ENCODE measurements around the gene ZNF559.

Gene ZNF559

GRCh38 chr19:9354651-9355050 is 30.7 kb downstream of the ZNF559 start:
- DNase-seq (ENCODE audit: low read depth), result no peak

GRCh38 chr19:9362905-9363304 is 38.9 kb downstream of the ZNF559 start, which contains the start of gene ZNF177:
Gene ZNF177, plus strand, starts transcription at chr19:9363013. Its CDS starts 15,299 bp downstream, at chr19:9378312.
- no peak for DNase-seq (ENCODE audit: low read depth)

GRCh38 chr19:9370738-9371619 is 47.0 kb downstream of the ZNF559 start:
- DNase-seq (ENCODE audit: low read depth), result no peak

GRCh38 chr19:9381361-9381785 is 57.4 kb downstream of the ZNF559 start:
- DNase-seq (ENCODE audit: low read depth), result no peak
